Measurements from ENCODE around the gene UBALD2. TPM values are rescaled to one million over a fixed set of nuclear protein-coding genes. Genes with fewer than 3 reads are reported as not detected.

Gene UBALD2
- total RNA-seq, 1 donor from 2014 or later, result 26.4 TPM

DNA sequence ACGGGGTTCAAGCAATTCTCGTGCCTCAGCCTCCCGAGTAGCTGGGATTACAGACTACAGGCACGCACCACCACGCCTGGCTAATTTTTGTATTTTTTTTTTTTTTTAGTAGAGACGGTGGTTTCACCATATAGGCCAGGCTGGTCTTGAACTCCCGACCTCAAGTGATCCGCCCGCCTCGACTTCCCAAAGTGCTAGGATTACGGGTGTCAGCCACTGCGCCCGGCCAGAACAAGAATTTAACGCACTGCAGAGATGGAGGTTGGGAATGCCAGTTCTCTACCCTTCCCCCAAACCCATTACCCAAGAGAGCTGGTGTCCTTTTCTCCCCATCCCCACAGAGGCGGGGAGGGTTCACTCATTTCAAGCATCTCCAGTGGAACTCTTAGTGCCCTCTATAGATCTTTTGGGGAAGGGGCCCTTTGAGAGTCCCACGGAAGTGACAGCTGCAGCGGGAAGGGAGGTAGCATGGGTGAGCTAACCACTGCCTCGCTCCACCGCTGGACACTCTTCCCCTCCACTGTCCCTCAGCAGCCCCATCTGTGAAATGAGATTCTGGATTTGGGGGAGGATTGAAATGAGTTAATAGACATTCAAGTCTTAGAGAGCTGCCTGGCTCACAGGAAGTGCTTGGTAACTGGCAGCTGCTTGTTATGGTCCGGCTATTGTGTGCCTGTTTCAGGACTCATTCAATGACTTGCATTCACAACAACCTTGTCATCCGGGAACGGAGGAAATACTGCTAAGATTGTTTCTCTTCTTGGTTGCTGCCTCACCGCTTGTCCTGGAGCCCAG, 3.5 kb upstream of the UBALD2 start:
- TF ChIP-seq, protein P1, sequence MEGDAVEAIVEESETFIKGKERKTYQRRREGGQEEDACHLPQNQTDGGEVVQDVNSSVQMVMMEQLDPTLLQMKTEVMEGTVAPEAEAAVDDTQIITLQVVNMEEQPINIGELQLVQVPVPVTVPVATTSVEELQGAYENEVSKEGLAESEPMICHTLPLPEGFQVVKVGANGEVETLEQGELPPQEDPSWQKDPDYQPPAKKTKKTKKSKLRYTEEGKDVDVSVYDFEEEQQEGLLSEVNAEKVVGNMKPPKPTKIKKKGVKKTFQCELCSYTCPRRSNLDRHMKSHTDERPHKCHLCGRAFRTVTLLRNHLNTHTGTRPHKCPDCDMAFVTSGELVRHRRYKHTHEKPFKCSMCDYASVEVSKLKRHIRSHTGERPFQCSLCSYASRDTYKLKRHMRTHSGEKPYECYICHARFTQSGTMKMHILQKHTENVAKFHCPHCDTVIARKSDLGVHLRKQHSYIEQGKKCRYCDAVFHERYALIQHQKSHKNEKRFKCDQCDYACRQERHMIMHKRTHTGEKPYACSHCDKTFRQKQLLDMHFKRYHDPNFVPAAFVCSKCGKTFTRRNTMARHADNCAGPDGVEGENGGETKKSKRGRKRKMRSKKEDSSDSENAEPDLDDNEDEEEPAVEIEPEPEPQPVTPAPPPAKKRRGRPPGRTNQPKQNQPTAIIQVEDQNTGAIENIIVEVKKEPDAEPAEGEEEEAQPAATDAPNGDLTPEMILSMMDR (IDR thresholded peaks at IDR 0.05; ENCODE audit: unreplicated experiment), result no peak
- Mint-ChIP-seq H3K4me3 (no peak overlapping the region), H3K4me1 (peaks cover 27% of the 10 kb centered on the region), H3K9me3 (peaks cover 3% of the 10 kb centered on the region), H3K27ac (no peak overlapping the region), H3K36me3 (no peaks in the 10 kb centered on the region), H3K27me3 (ENCODE audit: low read depth) (no peaks in the 10 kb centered on the region)
- no peak for DNase-seq (ENCODE audit: low spot score in 2 of 2, unreplicated experiment in 2 of 2)

DNA sequence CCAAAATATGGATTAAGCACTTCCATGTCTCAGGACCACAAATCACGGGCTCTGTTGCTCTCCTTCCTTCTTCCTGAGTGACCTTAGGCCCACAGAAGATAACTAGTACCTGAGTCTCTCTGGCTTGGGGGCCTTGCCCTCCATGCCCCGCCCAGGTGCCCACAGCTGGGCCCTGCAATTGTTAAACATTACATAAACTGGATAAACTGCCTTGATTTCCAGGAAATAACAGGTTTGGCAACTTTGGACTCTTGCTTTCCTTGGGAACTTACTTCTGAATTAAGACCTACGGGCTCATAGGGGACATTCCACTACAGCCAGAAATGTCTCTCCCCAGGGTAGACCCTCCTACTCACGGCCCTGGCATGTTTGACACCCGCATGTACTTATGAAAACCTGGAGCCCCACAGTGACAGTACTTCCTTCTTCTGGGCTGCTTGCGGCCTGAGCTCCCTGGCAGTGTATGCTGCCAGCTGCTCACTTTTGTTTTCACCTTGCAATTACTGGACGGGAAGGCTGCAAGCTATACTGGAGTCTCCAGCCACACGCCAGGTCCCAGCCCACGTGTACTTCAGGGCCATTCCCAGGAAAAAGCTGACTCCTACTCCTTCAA, 2.3 kb upstream of the UBALD2 start:
- no peak overlapping the region for H3K4me3 Mint-ChIP-seq
- peaks cover 35% of the 10 kb centered on the region for H3K4me1 Mint-ChIP-seq
- H3K27me3 Mint-ChIP-seq (ENCODE audit: low read depth), result no peaks in the 10 kb centered on the region
- TF ChIP-seq, protein P1 (IDR thresholded peaks at IDR 0.05; ENCODE audit: unreplicated experiment), result no peak
- no peaks in the 10 kb centered on the region for H3K9me3 Mint-ChIP-seq
- H3K36me3 Mint-ChIP-seq, result no peaks in the 10 kb centered on the region
- H3K27ac Mint-ChIP-seq, result peak overlapping the region; percentile 91
- DNase-seq (ENCODE audit: low spot score in 2 of 2, unreplicated experiment in 2 of 2), result no peak

DNA sequence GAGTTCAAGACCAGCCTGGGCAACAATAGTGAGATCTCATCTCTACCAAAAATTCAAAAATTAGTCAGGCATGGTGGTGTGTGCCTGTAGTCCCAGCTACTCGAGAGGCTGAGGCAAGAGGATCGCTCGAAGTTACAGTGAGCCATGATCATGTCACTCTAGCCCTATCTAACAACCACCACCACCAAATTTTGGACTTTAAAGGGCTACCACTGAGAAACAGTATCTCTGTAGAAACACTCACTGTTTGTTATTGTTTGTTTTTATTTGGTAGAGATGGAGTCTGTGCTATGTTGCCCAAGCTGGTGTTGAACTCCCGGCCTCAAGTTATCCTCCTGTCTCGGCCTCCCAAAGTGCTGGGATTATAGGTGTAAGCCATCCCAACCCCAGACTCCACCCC, 1.3 kb upstream of the UBALD2 start:
- Mint-ChIP-seq H3K27ac (peak overlapping the region; percentile 91), H3K9me3 (no peaks in the 10 kb centered on the region), H3K27me3 (ENCODE audit: low read depth) (no peaks in the 10 kb centered on the region), H3K36me3 (no peaks in the 10 kb centered on the region), H3K4me3 (no peak overlapping the region), H3K4me1 (peaks cover 39% of the 10 kb centered on the region)
- DNase-seq (ENCODE audit: low spot score in 2 of 2, unreplicated experiment in 2 of 2), result no peak
- TF ChIP-seq, protein P1 (IDR thresholded peaks at IDR 0.05; ENCODE audit: unreplicated experiment), result no peak

DNA sequence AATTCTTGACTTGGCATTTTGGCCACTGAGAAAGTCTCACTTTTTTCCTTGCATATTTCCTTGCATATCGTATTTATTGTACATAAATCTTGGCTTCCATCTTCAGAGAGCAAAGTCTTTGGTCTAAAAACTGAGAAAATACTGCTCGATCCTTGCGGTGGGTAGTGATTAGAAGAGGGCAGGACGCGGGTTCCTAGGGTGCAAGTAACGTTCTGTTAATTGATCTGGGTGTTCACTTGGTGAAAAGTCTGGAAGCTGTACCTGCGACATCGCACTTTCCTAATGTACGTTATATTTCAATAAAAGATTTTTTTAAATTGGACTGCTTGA, 758 bp upstream of the UBALD2 start:
- Mint-ChIP-seq H3K4me1 (peaks cover 36% of the 10 kb centered on the region), H3K9me3 (no peaks in the 10 kb centered on the region), H3K4me3 (peak overlapping the region; percentile 65), H3K27me3 (ENCODE audit: low read depth) (no peaks in the 10 kb centered on the region), H3K36me3 (no peaks in the 10 kb centered on the region), H3K27ac (peak overlapping the region; percentile 91)
- TF ChIP-seq, protein P1 (IDR thresholded peaks at IDR 0.05; ENCODE audit: unreplicated experiment), result no peak
- DNase-seq (ENCODE audit: low spot score in 2 of 2, unreplicated experiment in 2 of 2), result no peak

DNA sequence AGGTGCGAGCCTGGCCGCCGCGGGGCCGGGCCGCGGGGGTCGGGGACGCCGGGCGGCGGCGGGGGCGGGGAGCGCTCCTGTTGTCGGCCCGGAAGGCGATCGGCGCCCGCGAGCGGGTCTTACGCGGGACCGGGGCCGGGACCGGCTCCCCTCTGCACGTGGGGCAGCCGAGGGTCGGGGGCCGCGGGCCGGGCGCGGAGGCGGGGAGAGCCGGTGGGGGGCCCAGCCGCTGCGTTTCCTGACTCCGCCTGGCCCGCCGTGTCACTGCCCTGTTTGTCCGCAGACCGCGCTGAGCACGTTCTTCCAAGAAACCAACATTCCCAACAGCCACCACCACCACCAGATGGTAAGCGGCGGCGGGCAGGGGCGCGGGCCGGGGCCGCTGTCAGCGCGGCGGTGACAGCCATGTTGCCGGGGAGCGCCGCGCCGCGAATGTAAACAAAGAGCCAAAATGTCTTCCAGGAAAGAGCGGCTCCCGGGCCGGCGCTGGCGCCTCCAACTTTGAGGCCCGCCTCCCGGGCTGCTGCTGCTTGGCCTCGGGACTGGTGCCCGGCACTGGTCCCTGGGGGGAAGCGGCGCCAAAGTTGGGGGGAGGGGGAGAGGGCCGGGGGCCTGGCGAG, 586 bp downstream of the UBALD2 start:
- no peak overlapping the region for H3K27ac Mint-ChIP-seq
- no peaks in the 10 kb centered on the region for H3K9me3 Mint-ChIP-seq
- peaks cover 33% of the 10 kb centered on the region for H3K4me1 Mint-ChIP-seq
- no peaks in the 10 kb centered on the region for H3K36me3 Mint-ChIP-seq
- no peaks in the 10 kb centered on the region for H3K27me3 Mint-ChIP-seq (ENCODE audit: low read depth)
- peak in 1 of 2 experiments; percentile 73 for DNase-seq (ENCODE audit: low spot score in 2 of 2, unreplicated experiment in 2 of 2)
- TF ChIP-seq, protein P1 (IDR thresholded peaks at IDR 0.05; ENCODE audit: unreplicated experiment), result no peak
- peak overlapping the region; percentile 79 for H3K4me3 Mint-ChIP-seq

All from mesothelial cell of epicardium (in vitro differentiated cells).